WI38 (cell line): ENCODE data around the gene IFI44.

Source experiments
- H3K4me3 ChIP-seq: 2 replicates; pipeline ENCODE4 v1.5.1; 2011; ENCODE audit warnings: low read depth, mild to moderate bottlenecking, control low read depth, low read length
- TF ChIP-seq, protein P1 (sequence below): IDR thresholded peaks from 2 replicates; pipeline ENCODE4 v1.5.1; 2012; ENCODE audit warnings: low read depth, mild to moderate bottlenecking, control low read depth, low read length

IFI44 gene

DNA sequence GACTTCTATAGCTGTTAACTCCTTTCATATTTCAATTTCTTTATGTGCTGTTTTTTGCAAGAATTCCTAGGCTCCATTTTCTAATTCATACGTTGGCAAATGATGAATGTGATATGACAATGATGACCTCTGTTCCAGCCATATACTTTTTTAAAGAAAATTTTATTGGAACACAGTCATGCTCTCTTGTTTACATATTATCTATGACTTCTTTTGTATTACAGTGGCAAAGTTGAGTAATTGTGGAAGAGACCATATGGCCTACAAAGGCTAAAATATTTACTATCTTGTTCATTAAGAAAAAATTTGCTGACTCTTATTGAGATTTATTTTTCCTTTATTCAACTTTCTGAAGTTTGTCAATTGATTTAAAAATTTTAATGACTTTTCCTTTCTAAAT is 22.3 kb upstream of the IFI44 start:
- H3K4me3 ChIP-seq: no peak overlapping the region
- TF ChIP-seq, protein P1, sequence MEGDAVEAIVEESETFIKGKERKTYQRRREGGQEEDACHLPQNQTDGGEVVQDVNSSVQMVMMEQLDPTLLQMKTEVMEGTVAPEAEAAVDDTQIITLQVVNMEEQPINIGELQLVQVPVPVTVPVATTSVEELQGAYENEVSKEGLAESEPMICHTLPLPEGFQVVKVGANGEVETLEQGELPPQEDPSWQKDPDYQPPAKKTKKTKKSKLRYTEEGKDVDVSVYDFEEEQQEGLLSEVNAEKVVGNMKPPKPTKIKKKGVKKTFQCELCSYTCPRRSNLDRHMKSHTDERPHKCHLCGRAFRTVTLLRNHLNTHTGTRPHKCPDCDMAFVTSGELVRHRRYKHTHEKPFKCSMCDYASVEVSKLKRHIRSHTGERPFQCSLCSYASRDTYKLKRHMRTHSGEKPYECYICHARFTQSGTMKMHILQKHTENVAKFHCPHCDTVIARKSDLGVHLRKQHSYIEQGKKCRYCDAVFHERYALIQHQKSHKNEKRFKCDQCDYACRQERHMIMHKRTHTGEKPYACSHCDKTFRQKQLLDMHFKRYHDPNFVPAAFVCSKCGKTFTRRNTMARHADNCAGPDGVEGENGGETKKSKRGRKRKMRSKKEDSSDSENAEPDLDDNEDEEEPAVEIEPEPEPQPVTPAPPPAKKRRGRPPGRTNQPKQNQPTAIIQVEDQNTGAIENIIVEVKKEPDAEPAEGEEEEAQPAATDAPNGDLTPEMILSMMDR: no peak

DNA sequence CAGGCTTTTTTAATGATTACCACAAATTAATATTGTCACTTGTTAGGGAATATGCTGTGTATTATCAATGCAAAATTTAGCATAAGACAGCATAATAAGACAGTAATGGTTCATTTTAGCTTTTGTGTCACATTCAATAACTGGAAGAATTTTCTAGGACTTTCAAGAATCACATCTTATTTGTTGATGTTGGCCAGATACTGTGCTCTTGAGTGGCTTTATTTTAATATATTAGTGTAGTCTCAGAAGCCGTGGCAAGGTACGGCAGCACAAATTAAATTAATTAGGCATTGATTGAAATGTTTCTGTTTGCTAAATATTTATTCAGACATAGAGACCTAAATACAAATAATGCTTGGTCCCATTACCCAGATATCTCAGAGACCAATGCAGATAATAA is 19.0 kb upstream of the IFI44 start:
- TF ChIP-seq, protein P1: no peak
- H3K4me3 ChIP-seq: no peak overlapping the region

DNA sequence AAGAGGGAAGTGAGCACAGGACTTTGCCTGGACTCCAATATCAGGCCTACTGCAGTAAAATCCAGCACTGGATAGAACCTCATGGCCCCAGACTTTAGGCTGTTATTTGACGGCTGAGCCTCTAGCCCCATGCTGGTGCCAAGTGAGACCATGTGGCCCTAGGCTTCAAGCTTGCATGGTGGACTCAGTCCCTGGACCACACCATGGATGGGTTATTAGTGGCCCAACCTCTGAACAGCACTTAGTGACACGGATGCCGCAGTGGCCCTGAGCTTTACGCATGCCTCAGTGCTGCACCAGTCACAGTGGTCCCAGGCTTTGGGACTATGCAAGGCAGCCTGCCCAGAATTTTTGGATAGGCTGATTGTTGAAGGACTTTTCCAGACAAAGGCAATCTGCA is 16.4 kb upstream of the IFI44 start:
- TF ChIP-seq, protein P1: no peak
- H3K4me3 ChIP-seq: no peak overlapping the region

DNA sequence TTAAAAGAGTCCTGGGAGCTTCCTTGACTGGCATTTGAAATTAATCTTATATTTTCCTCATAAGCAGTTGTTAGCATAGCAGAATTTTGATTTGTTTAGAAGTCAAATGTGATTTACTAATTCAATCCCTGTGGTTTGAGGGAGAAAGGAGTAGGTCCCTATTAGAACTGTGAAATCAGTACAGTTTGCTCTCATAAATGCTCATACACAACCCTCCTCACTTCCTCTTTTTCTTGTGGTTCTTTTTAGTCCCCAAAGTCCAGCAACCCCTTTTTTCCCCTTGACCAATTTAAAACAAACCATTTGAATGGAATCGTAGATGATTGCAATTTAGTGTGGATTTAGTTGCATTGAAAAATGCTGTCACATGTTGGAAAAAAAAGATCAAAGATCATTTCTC is 9.2 kb upstream of the IFI44 start:
- H3K4me3 ChIP-seq: no peak overlapping the region
- TF ChIP-seq, protein P1: no peak

DNA sequence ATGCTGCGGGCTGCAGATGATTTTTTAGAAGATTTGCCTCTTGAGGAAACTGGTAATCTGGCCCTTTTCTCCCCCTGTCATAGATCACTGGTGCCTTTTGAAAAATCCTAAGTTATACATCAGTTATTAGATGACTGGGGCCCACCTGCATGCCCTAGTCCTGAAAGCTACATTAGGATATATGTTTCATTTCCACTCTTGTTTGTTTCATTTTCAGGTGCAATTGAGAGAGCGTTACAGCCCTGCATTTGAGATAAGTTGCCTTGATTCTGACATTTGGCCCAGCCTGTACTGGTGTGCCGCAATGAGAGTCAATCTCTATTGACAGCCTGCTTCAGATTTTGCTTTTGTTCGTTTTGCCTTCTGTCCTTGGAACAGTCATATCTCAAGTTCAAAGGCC is 8.1 kb upstream of the IFI44 start:
- TF ChIP-seq, protein P1: no peak
- H3K4me3 ChIP-seq: no peak overlapping the region

DNA sequence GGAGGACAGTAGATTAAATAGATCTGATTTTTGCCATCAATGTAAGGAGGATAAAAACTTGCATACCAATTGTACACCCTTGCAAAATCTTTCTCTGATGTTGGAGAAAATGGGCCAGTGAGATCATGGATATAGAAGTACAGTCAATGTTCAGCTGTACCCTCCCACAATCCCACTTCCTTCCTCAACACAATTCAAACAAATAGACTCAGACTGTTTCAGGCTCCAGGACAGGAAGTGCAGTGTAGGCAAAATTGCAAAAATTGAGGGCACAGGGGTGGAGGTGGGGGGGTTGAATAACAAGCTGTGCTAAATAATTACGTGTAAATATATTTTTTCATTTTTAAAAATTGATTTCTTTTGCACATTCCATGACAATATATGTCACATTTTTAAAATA is 3.9 kb upstream of the IFI44 start:
- TF ChIP-seq, protein P1: no peak
- H3K4me3 ChIP-seq: no peak overlapping the region

DNA sequence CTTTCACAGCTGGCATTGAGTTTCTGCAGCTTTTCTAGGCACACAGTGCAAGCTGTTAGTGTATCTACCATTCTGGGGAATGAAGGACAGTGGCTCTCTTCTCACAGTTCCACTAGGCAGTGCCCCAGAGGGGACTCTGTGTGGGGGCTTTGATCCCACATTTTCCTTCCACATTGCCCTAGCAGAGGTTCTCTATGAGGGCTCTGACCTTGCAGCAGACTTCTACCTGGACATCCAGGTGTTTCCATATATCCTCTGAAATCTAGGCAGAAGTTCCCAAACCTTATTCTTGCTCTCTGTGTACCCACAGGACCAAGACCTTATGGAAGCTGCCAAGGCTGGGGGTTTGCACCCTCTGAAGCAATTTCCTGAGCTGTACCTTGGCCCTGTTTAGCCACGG is 2.4 kb upstream of the IFI44 start:
- TF ChIP-seq, protein P1: no peak
- H3K4me3 ChIP-seq: no peak overlapping the region
